T47D (cell line): Measurements from ENCODE around the gene ABHD16A.
A peak's percentile ranks its signal among the peaks of the same experiment; 100 is the strongest.

ENCODE experiments used
- DNase-seq, 2 experiments: peaks; one replicate each; pipeline versions ENCODE4 v3.0.0 to v3.0.0-alpha.2; 2011 to 2012; ENCODE audit warnings: low read depth in 1 of 2, low spot score in 1 of 2
- JUND ChIP-seq: IDR thresholded peaks from 2 replicates; pipeline ENCODE4 v1.6.1; 2012; ENCODE audit warnings: low read depth
- in situ Hi-C: cut with HindIII; loops from 2 replicates; pipeline ENCODE4 v1.10.0; 2016; ENCODE audit warnings: low sequenced_read_pairs, low pct_unique_long_range_greater_than_20kb

Gene ABHD16A

GRCh38 chr6:31702819-31703716, at the start of gene ABHD16A:
Gene ABHD16A (minus strand): TSS chr6:31703324. CDS start chr6:31703281, 43 bp downstream.
- in situ Hi-C loops: no loop called here
- peak; percentile 92 to 98 for DNase-seq
- no peak for TF ChIP-seq JUND

GRCh38 chr6:31752739-31753319, 49.7 kb upstream of the ABHD16A start:
- TF ChIP-seq JUND: no peak
- no peak for DNase-seq
- in situ Hi-C loops: no loop called here

GRCh38 chr6:31750411-31751022, 47.4 kb upstream of the ABHD16A start:
- DNase-seq: no peak
- TF ChIP-seq JUND: no peak

GRCh38 chr6:31749301-31750036, 46.3 kb upstream of the ABHD16A start:
- in situ Hi-C loops: no loop called here
- peak in 1 of 2 experiments; percentile 52 for DNase-seq
- TF ChIP-seq JUND: no peak

More at GRCh38 chr6:31750411-31751022, 47.4 kb upstream of the ABHD16A start:
- in situ Hi-C loops: no loop called here

GRCh38 chr6:31744422-31744821, 41.3 kb upstream of the ABHD16A start:
- in situ Hi-C loops: no loop called here
- TF ChIP-seq JUND: no peak
- no peak for DNase-seq

GRCh38 chr6:31742894-31743293, 39.8 kb upstream of the ABHD16A start:
- DNase-seq: no peak
- in situ Hi-C loops: no loop called here
- TF ChIP-seq JUND: no peak

GRCh38 chr6:31741815-31742214, 38.7 kb upstream of the ABHD16A start:
- no peak for TF ChIP-seq JUND
- no peak for DNase-seq
- in situ Hi-C loops: no loop called here

- in situ Hi-C loops: no loop called here
- no peak for TF ChIP-seq JUND
- DNase-seq: no peak
Measured at GRCh38 chr6:31740397-31741223, 37.5 kb upstream of the ABHD16A start.

- in situ Hi-C loops: no loop called here
- DNase-seq: peak; percentile 95 to 99
- TF ChIP-seq JUND: no peak
Measured at GRCh38 chr6:31739639-31740396, 36.7 kb upstream of the ABHD16A start, which contains the start of gene MSH5. Gene MSH5 (plus strand): TSS chr6:31740005. CDS start chr6:31740467, 462 bp downstream.

- DNase-seq: peak in 1 of 2 experiments; percentile 76
- in situ Hi-C loops: no loop called here
- TF ChIP-seq JUND: no peak
Measured at GRCh38 chr6:31737991-31738979, 35.2 kb upstream of the ABHD16A start.
